NOMO-1 (cell line): ENCODE measurements around the gene PLEKHM3.
"Not testable (repeated sequence)": the region's sequence is repeated elsewhere in the genome, so short reads cannot be mapped to it uniquely, and the experiment has no call there.

Experiments used
- DNase-seq, 2 experiments: peaks; one replicate each; lab custom pipeline; 2025; ENCODE audit not compliant: unreplicated experiment in 2 of 2; lab: John Stamatoyannopoulos, UW

The PLEKHM3 gene

DNA sequence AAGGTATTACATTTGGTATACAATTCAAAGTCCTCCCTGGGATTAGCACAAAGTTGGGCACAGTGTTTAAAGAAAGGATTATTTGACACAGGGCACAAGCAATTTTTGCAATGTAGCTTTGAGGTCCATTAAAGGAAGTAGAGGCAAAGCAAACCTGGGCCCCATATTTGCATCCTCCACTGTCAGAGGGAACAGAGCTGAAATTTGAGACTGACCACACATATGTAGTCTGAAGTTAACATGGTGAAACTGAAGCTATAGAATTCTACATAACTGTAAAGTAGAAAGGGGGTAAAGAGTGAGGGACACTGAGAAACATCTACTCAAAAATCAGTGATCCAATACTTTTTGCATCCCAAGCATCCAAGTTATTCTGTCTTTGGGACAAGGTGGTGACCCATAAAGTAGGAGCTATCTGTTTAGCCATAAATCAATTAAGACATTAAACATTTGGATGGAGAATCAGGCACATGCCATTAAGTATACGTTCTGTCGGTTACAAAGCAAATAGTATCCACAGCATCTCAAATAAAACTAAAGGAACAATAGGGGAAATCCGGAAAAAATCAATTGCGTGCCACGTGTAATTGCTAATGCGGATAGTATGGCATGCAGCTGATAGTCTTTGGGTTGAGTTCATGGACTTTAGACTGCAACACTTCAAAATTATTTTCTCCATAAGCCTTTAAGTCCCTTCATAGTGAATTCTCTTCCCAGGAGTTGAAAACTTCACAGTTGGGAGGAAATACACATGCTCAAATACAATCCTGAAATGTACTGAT is 72.6 kb downstream of the PLEKHM3 start:
- DNase-seq, result no peak

DNA sequence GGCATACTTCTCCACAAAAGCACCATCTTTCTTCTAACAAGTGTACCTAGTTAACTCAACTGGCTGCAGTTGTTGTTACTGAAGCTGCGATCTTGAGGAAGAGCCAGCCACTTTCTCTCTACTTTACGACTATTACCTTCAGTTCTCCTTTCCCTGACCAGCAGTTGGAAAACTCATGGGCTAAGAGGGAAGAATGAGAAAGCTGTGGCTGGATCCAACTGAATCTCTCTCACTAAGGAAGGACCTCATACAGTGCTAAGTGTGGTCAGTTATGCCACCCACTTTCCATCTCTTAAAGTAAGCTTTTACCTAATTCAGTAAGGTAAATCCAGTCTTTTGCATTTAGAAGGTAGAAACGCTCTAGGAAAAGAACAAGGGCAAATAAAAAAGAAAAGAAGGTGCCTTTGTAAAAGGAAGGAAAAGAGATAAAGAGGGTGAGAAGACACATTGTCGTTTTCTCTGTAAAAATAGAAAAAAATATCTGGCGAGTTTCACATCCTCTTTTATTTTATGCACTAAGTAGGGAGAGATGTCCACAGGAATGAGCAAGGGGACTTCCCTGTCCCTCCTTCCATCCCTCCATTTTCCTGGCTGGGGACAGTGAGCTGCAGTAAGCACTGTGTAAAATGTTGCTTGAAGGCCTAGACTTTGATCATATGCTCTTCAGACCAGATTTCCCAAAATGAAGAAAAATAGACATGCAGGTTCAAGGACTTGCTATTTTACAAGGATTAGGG is 73.4 kb downstream of the PLEKHM3 start:
- peak; percentile 43 to 58 for DNase-seq

DNA sequence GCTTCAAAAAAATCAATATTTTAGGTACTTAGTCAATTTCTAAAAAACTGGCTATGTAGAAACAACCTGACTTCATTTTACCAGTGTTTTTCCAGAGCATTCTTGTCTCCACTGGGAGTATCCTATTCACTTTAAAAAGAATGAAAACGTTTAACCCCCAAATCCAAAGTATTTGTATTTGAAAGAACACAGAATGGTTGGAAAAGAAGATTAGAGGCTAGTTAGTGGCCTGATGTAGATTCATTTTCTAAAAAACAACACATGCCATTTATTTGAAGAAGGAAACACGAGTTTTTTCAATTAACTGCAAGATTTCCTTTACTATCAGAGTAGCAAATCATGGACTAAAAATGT is 74.6 kb downstream of the PLEKHM3 start:
- no peak for DNase-seq

DNA sequence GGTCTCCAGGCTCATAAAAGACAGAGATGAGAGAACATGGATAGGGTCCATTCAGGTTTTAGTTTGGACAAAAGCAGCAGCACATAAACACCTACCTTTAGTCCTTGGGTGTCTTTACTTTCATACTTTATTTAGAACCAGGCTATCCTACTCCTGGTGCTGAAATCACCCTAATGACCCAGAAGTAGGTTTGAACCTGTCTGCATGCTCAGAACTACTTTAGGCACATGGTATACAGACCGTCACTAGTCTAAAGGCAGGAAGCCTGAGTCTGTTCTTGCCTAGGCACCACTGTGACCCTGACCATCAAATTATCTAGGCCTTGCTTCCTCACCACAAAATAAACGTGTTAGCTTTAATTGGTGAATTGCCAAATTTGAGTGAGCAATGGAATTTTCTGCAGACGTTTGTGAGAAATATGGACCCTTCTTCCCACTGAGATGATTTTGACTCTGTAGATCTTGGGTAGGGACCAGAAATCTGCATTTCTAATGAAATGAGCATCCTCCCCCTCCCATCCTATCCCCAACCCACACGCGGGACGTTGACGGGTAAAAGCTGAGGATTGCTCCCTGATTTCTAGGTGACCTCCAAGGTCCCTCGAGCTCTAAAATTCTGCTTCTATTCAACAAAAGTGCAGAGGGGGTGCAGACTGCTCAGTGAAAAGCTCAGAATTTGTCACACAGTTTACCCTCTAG is 75.1 kb downstream of the PLEKHM3 start:
- DNase-seq, result no peak

DNA sequence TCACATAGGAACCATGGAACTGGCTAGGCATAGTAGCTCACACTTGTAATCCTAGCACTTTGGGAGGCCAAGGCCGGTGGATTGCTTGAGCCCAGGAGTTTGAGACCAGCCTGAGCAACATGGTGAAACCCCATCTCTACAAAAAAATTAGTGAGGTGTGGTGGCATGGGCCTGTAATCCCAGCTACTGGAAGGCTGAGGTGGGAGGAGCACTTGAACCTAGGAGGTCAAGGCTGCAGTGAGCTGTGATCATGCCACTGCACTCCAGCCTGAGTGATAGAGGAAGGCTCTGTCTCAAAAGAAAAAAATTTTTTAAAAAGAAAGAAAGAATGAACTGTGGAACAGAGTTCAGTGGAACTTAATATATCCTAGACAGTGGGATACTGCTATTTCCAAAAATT is 76.1 kb downstream of the PLEKHM3 start:
- not testable (repeated sequence) for DNase-seq

DNA sequence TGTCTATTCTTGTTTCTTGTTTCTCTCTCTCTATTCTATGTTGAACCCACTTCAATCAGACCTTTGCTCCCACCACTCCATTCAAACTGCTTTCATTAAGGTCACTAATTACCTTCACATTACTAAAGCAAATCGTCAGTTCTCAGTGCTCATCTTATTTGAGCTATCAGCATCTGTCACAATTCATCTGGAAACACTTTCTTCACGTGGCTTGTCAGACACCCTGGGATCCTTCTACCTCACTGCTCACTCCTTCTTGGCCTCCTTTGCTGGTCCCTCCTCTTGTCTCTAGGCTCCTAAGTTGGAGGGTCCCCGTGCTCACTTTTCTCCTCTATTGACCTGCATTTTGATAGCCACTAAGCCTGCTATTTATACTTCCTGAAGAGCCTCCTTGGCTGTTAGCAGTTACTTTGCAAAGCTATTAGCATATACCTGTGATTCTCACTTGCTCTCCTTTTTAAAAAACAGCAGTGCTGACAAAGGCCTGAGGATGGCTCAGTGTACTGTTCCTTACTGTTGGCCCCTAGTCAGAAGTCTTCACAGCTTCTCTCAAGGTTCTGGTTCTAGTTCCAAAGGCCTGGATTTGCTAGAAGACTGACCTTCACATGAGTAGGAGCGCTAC is 80.2 kb downstream of the PLEKHM3 start:
- no peak for DNase-seq

DNA sequence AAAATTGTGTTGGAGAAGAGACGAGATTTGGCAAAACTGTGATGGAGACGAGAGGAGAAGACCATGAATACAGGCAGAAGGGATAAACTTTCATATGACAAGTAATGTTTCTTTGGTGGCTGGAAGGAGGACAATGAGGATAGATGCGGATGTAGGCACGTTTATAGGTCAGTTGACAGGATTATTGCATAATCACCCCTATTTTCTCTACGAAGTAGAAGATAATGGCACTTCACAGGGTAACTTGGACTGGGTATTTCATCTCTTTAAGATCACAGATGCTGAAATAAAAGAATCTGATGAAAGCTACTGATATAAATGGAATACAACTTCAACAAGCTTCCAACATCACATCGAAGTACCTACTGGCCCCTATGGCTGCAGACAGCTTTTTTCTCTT is 81.0 kb downstream of the PLEKHM3 start:
- no peak for DNase-seq

DNA sequence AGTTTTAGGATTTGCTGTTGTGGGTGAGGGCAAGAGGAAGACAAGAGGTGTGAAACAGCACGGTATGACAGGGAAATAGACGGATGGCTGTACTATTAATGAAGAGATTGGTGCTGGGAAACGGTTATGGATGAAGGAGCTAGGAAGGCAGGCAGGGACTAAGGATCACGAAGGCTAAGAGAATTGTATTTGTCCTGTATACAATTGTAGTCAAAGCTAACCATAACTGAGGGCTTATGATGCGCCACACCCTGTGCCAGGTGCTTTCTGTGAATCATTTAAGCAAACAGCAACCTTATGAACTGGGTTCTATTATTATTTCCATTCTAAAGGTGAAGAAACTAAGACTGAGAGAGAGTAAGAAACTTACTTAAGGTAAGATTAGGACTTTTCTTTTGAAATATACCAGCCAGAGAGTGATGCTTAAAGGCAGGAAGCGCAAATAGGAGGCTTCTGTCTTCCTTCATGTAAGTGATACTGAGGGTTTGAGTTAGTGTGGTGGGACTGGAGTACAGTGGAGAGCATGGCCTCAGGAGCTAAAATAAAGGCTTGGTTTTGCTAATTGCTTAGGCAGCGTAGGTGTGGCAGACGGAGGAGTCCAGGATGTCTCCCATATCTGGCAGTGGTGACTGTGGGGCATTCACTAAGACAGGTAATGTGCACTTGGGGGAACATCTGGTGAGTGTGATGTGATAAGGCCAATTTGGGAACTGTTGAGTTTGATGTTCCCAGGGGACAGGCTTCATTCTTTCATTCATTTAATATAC is 85.8 kb downstream of the PLEKHM3 start:
- DNase-seq, result no peak

DNA sequence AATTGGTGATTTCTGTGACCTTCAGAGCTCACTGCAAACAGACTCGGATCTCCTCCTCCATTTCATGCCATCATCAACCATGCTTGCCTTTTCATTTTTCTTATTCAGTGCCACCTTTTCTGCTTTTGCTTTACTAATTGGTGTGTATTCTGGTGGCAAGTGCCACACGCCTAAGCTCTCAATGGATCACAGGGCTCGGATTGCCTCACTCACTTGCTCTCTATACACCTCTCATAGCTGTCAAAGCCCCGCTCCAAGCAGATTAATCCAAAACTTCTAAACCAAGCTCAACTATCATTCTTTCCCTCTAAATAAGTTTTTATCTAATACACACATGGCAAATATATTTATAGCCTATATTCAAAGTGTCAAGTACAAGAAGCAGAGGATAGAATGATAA is 86.4 kb downstream of the PLEKHM3 start:
- no peak for DNase-seq

DNA sequence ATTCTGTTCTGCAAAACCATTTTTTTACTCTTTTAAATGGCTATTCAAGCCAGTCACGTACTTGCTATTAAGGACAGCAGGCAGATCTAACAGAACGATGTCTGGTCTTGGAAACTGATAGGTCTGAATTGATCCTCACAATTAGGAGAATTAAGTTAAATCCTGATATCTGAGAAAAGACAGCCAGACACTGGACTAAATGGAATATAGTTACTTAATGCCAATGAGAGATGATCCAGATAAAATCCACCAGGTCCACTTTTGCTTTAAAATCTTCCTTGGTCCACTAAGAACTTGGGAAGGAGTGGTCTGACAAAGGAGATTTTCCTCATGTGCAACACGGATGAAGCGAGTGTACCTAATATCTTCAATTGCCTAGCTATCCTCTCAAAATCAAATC is 86.9 kb downstream of the PLEKHM3 start:
- DNase-seq, result no peak

DNA sequence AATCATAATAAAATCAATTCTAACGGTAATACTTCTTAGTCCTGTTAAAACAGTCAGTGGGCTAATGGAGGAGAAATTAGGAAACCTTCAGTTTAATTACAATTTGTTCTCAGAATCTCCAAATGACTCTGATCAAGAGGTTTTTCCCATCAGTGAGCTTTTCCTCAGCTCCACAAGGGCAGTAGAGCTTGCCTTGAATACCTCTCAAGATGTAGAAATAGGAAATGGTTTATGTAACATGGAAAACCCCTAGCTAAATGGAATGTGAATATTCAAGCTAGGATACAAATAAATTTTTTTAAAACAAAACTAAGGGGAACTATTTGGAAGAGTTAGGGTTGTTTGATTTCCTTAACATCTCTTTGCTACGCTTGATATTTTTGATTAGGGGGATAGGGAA is 87.5 kb downstream of the PLEKHM3 start:
- DNase-seq, result no peak

DNA sequence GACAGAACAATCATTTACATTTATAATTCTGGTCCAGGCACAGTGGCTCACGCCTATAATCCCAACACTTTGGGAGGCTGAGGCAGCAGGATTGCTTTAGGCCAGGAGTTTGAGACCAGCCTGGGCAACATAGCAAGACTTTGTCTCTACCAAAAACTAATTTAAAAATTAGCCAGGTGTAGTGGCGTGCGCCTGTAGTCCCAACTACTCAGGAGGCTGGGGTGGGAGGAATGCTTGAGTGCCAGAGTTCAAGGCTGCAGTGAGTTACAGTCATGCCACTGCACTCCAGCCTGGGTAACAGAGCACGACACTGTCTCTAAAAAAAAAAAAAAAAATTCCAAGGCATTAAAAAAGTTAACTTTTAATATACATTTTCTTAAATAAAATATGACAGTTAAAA is 88.1 kb downstream of the PLEKHM3 start:
- DNase-seq, result no peak

DNA sequence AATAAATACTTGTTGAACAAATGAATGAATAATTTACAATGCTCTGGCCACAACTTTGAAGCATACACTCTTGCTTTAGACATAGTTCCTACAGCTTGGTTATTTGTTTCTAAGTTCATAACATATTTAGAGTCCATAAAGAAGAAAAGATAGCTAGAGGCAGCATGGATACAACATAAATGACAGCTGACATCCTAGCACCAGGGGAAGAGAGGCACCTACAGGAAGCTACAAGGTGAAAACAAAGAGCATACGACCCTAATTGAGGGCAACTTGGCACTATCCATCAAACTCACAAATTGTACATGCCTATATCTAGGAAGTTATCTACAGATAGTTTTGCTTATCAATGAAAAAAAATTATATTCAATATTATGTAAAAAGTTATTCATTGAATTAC is 88.9 kb downstream of the PLEKHM3 start:
- DNase-seq, result no peak

DNA sequence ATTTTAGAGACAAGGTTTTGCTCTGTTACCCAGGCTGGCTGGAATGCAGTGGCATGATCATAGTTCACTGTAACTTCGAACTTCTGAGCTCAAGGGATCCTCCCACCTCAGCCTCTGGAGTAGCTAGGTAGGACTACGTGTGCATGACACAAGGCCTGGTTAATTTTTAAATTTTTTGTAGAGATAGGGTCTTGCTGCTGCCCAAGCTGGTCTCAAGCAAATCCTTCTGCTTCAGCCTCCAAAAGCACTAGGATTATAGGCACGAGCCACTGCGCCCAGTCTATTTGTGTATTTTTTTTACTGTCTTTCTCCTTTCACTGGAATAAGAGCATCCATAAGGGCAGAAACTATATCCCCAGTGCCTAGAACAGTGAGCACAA is 89.3 kb downstream of the PLEKHM3 start:
- DNase-seq, result no peak

DNA sequence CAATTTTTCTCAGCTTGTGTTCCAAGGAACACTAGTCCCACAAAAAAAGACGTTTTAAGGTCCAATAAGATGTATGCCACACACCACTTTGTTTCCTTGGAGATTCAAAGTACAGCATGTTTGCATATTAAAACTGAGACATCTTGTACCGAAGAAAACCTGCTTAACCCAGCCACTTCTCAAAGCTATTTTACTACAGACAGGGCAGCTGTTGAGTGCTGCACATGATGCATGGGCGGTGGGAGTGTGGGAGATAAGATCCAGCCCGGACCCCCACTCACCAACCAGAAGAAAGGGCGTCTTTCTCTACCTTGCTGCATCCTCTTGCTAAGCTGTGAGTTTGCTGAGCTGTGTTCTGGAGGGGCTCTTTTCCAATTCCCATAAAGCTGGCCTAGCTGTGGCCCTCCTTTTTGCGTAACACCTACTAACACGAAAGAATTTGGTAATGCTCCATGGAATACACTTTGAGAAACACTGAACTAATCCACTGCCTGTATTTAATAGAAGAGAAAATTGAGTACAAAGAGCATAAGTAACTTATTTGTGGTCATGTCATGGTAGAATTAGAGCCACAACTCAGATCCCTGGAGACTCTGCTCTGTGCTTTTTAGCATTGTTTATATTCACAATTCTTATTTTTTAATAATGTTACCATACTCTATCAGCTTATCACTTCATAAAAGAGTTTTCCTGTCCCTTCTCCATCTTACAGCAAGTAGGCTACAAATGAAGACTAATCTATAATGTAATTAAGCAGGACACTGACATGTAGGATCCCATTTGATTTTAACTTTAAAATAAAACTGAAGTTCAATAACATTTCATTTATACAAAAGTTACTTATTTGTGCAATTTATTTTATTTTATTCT is 90.0 kb downstream of the PLEKHM3 start:
- no peak for DNase-seq

DNA sequence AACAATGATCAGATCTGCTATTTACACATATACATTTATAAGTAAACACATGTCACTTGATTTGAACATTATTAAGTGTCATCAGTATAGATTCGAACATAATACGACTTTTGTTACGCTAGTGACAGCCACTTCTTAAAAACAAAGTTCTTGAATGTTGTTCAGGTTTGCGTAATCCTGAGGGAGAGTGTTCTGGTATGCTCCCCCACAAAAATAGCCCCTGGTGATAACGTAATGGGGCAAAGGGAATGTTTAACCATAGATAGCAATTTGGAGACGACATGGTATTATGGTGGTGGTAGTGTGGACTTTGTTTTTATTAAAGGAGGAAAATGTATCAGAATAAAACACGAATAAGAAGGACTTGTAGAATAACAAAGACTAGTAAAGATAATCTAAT is 90.6 kb downstream of the PLEKHM3 start:
- DNase-seq, result no peak

DNA sequence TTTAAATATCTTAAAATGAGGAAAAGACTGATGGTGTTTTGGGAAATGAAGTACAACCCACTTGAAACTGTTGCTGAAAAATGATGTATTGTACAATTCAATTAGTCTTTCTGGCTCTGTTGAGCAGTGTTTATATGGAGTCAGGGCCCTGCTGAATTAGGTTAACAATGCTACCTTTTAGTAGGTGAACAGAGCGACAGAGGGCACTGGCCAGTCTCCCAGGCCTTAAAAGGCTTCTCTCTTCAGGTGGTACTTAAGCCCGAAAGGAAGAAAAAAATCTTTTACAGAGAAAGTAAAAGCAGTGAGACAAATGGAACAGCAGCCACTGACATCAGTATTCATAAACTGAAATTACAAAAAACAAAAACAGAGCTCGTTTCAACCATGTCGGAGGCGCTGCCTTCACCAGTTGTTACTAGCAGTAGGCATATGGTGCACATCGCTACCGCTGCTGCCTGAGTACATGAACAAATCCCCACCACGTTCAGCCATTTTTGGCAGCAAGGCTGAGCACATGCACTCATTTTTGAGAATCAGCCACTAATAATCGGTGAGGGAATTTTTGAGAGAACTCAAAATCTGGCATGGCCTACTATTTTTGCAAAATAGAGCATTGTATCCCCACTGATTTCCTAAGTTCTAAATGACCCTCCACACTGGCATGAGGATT is 91.8 kb downstream of the PLEKHM3 start:
- DNase-seq, result no peak

DNA sequence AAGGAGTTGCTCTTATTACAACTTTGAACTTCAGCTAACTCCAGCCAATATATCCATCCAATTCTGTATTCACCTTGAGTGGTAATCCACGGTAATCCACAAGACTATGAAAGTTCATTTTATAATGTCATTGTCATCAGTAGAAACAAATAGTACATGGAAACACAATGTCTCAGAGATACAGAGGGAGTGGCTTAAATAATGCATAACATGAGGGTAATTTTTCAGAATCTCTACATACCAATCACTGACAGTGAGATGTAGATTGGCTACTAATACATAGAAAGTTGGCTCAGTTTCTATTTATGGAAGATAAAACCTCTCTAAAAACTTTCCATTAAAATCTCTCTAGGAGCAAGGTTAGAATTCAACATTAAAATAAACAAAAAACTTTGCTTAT is 93.2 kb downstream of the PLEKHM3 start:
- DNase-seq, result no peak

DNA sequence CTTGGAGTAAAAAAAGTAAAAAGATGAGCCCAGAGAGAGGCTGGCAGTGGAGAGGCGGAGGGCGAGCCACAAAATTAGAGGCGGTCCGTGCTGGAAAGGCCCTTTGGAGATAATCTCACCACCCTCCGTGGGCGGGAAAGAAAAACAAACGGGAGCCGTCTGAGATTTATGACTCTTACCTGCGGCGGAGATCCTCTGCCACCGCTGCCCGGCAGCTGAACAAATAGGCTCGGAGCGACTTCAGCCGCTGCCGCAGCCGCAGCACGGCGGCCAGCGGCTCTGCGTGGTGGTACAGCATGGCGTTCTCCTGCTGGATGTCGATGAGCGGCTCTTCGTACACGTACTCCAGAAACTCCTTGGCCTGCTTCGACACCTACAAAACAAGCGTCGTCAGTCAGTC is 94.6 kb downstream of the PLEKHM3 start:
- DNase-seq, result no peak
